ENCODE results near the gene MAPK6.

- TF ChIP-seq, protein P1, sequence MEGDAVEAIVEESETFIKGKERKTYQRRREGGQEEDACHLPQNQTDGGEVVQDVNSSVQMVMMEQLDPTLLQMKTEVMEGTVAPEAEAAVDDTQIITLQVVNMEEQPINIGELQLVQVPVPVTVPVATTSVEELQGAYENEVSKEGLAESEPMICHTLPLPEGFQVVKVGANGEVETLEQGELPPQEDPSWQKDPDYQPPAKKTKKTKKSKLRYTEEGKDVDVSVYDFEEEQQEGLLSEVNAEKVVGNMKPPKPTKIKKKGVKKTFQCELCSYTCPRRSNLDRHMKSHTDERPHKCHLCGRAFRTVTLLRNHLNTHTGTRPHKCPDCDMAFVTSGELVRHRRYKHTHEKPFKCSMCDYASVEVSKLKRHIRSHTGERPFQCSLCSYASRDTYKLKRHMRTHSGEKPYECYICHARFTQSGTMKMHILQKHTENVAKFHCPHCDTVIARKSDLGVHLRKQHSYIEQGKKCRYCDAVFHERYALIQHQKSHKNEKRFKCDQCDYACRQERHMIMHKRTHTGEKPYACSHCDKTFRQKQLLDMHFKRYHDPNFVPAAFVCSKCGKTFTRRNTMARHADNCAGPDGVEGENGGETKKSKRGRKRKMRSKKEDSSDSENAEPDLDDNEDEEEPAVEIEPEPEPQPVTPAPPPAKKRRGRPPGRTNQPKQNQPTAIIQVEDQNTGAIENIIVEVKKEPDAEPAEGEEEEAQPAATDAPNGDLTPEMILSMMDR (IDR thresholded peaks at IDR 0.05), result no peak
- TF ChIP-seq POLR2A (IDR thresholded peaks at IDR 0.05), result peak in 1 of 2 donors; percentile 44
These were observed 2.2 kb downstream of the MAPK6 start for GRCh38 chr15:52021128-52021671.

Data from adrenal gland (tissue), 5 donors.